ENCODE data around the gene HNRNPUL2. TPM values are rescaled to one million over a fixed set of nuclear protein-coding genes. Genes with fewer than 3 reads are reported as not detected.

Gene HNRNPUL2
- total and polyA plus RNA-seq, 4 donors = 15.3 to 69.3 (median 47.7) TPM

GRCh38 chr11:62716206-62716605 is 11.1 kb downstream of the HNRNPUL2 start:
- DNase-seq (ENCODE audit: low read depth in 4 of 6, low spot score in 6 of 6) = no peak
- Histone ChIP-seq H3K27me3 (ENCODE audit: control insufficient read depth, insufficient read depth, low read length) (no peaks in the 10 kb centered on the region), H3K4me1 (ENCODE audit: control insufficient read depth, insufficient read depth, low read length) (no peaks in the 10 kb centered on the region), H3K36me3 (ENCODE audit: control insufficient read depth, insufficient read depth, low read length) (peaks cover 72% of the 10 kb centered on the region), H3K4me3 (ENCODE audit: low read depth, low read length) (no peak overlapping the region), H3K27ac (ENCODE audit: low read depth, low read length) (no peak overlapping the region), H3K9me3 (ENCODE audit: control insufficient read depth, insufficient read depth, low read length) (no peaks in the 10 kb centered on the region)
- WGBS (ENCODE audit: insufficient coverage) = 88% methylated on average over 3 of the region's 5 CpGs

- Histone ChIP-seq H3K36me3 (ENCODE audit: control insufficient read depth, insufficient read depth, low read length) (peaks cover 74% of the 10 kb centered on the region), H3K4me3 (ENCODE audit: low read depth, low read length) (no peak overlapping the region), H3K4me1 (ENCODE audit: control insufficient read depth, insufficient read depth, low read length) (peaks cover 3% of the 10 kb centered on the region), H3K9me3 (ENCODE audit: control insufficient read depth, insufficient read depth, low read length) (no peaks in the 10 kb centered on the region), H3K27ac (ENCODE audit: low read depth, low read length) (no peak overlapping the region), H3K27me3 (ENCODE audit: control insufficient read depth, insufficient read depth, low read length) (no peaks in the 10 kb centered on the region)
- DNase-seq (ENCODE audit: low read depth in 4 of 6, low spot score in 6 of 6) = no peak
- 90% methylated on average over 13 of the region's 24 CpGs for WGBS (ENCODE audit: insufficient coverage)
Measured at GRCh38 chr11:62715150-62716130, 11.8 kb downstream of the HNRNPUL2 start.

GRCh38 chr11:62713343-62713742 is 13.9 kb downstream of the HNRNPUL2 start:
- WGBS (ENCODE audit: insufficient coverage) = no CpG with 5 or more reads among the region's 2 CpGs
- DNase-seq (ENCODE audit: low read depth in 4 of 6, low spot score in 6 of 6) = no peak
- Histone ChIP-seq H3K36me3 (ENCODE audit: control insufficient read depth, insufficient read depth, low read length) (peaks cover 57% of the 10 kb centered on the region), H3K9me3 (ENCODE audit: control insufficient read depth, insufficient read depth, low read length) (no peaks in the 10 kb centered on the region), H3K27me3 (ENCODE audit: control insufficient read depth, insufficient read depth, low read length) (no peaks in the 10 kb centered on the region), H3K27ac (ENCODE audit: low read depth, low read length) (no peak overlapping the region), H3K4me3 (ENCODE audit: low read depth, low read length) (no peak overlapping the region), H3K4me1 (ENCODE audit: control insufficient read depth, insufficient read depth, low read length) (peaks cover 20% of the 10 kb centered on the region)

- H3K27ac ChIP-seq (ENCODE audit: low read depth, low read length) = no peak overlapping the region
- no peak for DNase-seq (ENCODE audit: low read depth in 4 of 6, low spot score in 6 of 6)
- no peaks in the 10 kb centered on the region for H3K27me3 ChIP-seq (ENCODE audit: control insufficient read depth, insufficient read depth, low read length)
- WGBS (ENCODE audit: insufficient coverage) = 92% methylated on average over 2 of the region's 3 CpGs
- peaks cover 23% of the 10 kb centered on the region for H3K4me1 ChIP-seq (ENCODE audit: control insufficient read depth, insufficient read depth, low read length)
- no peaks in the 10 kb centered on the region for H3K9me3 ChIP-seq (ENCODE audit: control insufficient read depth, insufficient read depth, low read length)
- H3K4me3 ChIP-seq (ENCODE audit: low read depth, low read length) = no peak overlapping the region
- peaks cover 54% of the 10 kb centered on the region for H3K36me3 ChIP-seq (ENCODE audit: control insufficient read depth, insufficient read depth, low read length)
Measured at GRCh38 chr11:62712861-62713260, 14.4 kb downstream of the HNRNPUL2 start.

- Histone ChIP-seq H3K27ac (ENCODE audit: low read depth, low read length) (no peak overlapping the region), H3K36me3 (ENCODE audit: control insufficient read depth, insufficient read depth, low read length) (peaks cover 48% of the 10 kb centered on the region), H3K27me3 (ENCODE audit: control insufficient read depth, insufficient read depth, low read length) (no peaks in the 10 kb centered on the region), H3K9me3 (ENCODE audit: control insufficient read depth, insufficient read depth, low read length) (no peaks in the 10 kb centered on the region), H3K4me3 (ENCODE audit: low read depth, low read length) (no peak overlapping the region), H3K4me1 (ENCODE audit: control insufficient read depth, insufficient read depth, low read length) (peaks cover 28% of the 10 kb centered on the region)
- no peak for DNase-seq (ENCODE audit: low read depth in 4 of 6, low spot score in 6 of 6)
- WGBS (ENCODE audit: insufficient coverage) = 100% methylated on average over 2 of the region's 6 CpGs
Measured at GRCh38 chr11:62712276-62712812, 14.9 kb downstream of the HNRNPUL2 start.

GRCh38 chr11:62710001-62710345 is 17.3 kb downstream of the HNRNPUL2 start:
- WGBS (ENCODE audit: insufficient coverage) = 81% methylated on average over 5 of the region's 7 CpGs
- Histone ChIP-seq H3K4me3 (ENCODE audit: low read depth, low read length) (peak overlapping the region; percentile 83), H3K36me3 (ENCODE audit: control insufficient read depth, insufficient read depth, low read length) (peaks cover 38% of the 10 kb centered on the region), H3K4me1 (ENCODE audit: control insufficient read depth, insufficient read depth, low read length) (peaks cover 46% of the 10 kb centered on the region), H3K27me3 (ENCODE audit: control insufficient read depth, insufficient read depth, low read length) (no peaks in the 10 kb centered on the region), H3K27ac (ENCODE audit: low read depth, low read length) (peak overlapping the region; percentile 98), H3K9me3 (ENCODE audit: control insufficient read depth, insufficient read depth, low read length) (no peaks in the 10 kb centered on the region)
- DNase-seq (ENCODE audit: low read depth in 4 of 6, low spot score in 6 of 6) = no peak

GRCh38 chr11:62709247-62710000 is 17.8 kb downstream of the HNRNPUL2 start:
- Histone ChIP-seq H3K4me1 (ENCODE audit: control insufficient read depth, insufficient read depth, low read length) (peaks cover 47% of the 10 kb centered on the region), H3K36me3 (ENCODE audit: control insufficient read depth, insufficient read depth, low read length) (peaks cover 37% of the 10 kb centered on the region), H3K27ac (ENCODE audit: low read depth, low read length) (peak overlapping the region; percentile 98), H3K27me3 (ENCODE audit: control insufficient read depth, insufficient read depth, low read length) (no peaks in the 10 kb centered on the region), H3K4me3 (ENCODE audit: low read depth, low read length) (peak overlapping the region; percentile 83), H3K9me3 (ENCODE audit: control insufficient read depth, insufficient read depth, low read length) (no peaks in the 10 kb centered on the region)
- DNase-seq (ENCODE audit: low read depth in 4 of 6, low spot score in 6 of 6) = peak; percentile 90 to 100 (median 99)
- 2% methylated on average over 43 of the region's 47 CpGs for WGBS (ENCODE audit: insufficient coverage)

- DNase-seq (ENCODE audit: low read depth in 4 of 6, low spot score in 6 of 6) = no peak
- WGBS (ENCODE audit: insufficient coverage) = 3% methylated on average over 6 of the region's 7 CpGs
- Histone ChIP-seq H3K9me3 (ENCODE audit: control insufficient read depth, insufficient read depth, low read length) (no peaks in the 10 kb centered on the region), H3K27ac (ENCODE audit: low read depth, low read length) (peak overlapping the region; percentile 98), H3K4me1 (ENCODE audit: control insufficient read depth, insufficient read depth, low read length) (peaks cover 47% of the 10 kb centered on the region), H3K27me3 (ENCODE audit: control insufficient read depth, insufficient read depth, low read length) (no peaks in the 10 kb centered on the region), H3K36me3 (ENCODE audit: control insufficient read depth, insufficient read depth, low read length) (peaks cover 36% of the 10 kb centered on the region), H3K4me3 (ENCODE audit: low read depth, low read length) (peak overlapping the region; percentile 83)
Measured at GRCh38 chr11:62708793-62709192, 18.5 kb downstream of the HNRNPUL2 start.

GRCh38 chr11:62708392-62708791 is 18.9 kb downstream of the HNRNPUL2 start:
- H3K27ac ChIP-seq (ENCODE audit: low read depth, low read length) = peak overlapping the region; percentile 98

More at GRCh38 chr11:62708392-62708791, 18.9 kb downstream of the HNRNPUL2 start:
- 52% methylated on average over 4 of the region's 5 CpGs for WGBS (ENCODE audit: insufficient coverage)
- H3K4me1 ChIP-seq (ENCODE audit: control insufficient read depth, insufficient read depth, low read length) = peaks cover 47% of the 10 kb centered on the region
- H3K4me3 ChIP-seq (ENCODE audit: low read depth, low read length) = peak overlapping the region; percentile 83
- no peaks in the 10 kb centered on the region for H3K27me3 ChIP-seq (ENCODE audit: control insufficient read depth, insufficient read depth, low read length)
- H3K9me3 ChIP-seq (ENCODE audit: control insufficient read depth, insufficient read depth, low read length) = no peaks in the 10 kb centered on the region
- H3K36me3 ChIP-seq (ENCODE audit: control insufficient read depth, insufficient read depth, low read length) = peaks cover 37% of the 10 kb centered on the region
- peak in 1 of 6 donors; percentile 26 for DNase-seq (ENCODE audit: low read depth in 4 of 6, low spot score in 6 of 6)

All from spinal cord (tissue), 10 donors.